Chondrocyte (in vitro differentiated cells): ENCODE results near the gene HDGF. TPM values are rescaled to one million over a fixed set of nuclear protein-coding genes. Genes with fewer than 3 reads are reported as not detected.

ENCODE experiments used
- DNase-seq: peaks from one replicate; pipeline ENCODE4 v3.0.0; 2021; ENCODE audit warnings: mixed read lengths, low spot score
- H3K27ac Mint-ChIP-seq: one replicate; pipeline ENCODE4 v1.8.0; 2021; ENCODE audit warnings: mild to moderate bottlenecking, moderate library complexity, mixed read lengths; ENCODE audit not compliant: unreplicated experiment
- H3K27me3 Mint-ChIP-seq: 2 replicates; pipeline ENCODE4 v1.8.0; 2021; ENCODE audit warnings: low read depth, mixed read lengths
- H3K36me3 Mint-ChIP-seq: 2 replicates; pipeline ENCODE4 v1.8.0; 2021; ENCODE audit warnings: low read depth, mixed read lengths
- H3K4me1 Mint-ChIP-seq: 2 replicates; pipeline ENCODE4 v1.8.0; 2021; ENCODE audit warnings: low read depth, mild to moderate bottlenecking, mixed read lengths
- H3K4me3 Mint-ChIP-seq: one replicate; pipeline ENCODE4 v1.8.0; 2021; ENCODE audit warnings: mild to moderate bottlenecking, moderate library complexity, mixed read lengths; ENCODE audit not compliant: unreplicated experiment
- H3K9me3 Mint-ChIP-seq: 2 replicates; pipeline ENCODE4 v1.8.0; 2021; ENCODE audit warnings: low read depth, mixed read lengths
- total RNA-seq: library from RNA; stranded (reverse); gene quantifications from 3 replicates; pipeline ENCODE4 v1.2.1, GENCODE V29; 2021
- TF ChIP-seq, protein P1 (sequence below): fragments of 200-600 bp; sonication (generic); IDR thresholded peaks from 2 replicates; pipeline ENCODE4 v1.5.0; 2021; ENCODE audit warnings: antibody characterized with exemption, mild to moderate bottlenecking, moderate library complexity

HDGF gene
- total RNA-seq, 1 donor from 2014 or later, result 136 TPM

DNA sequence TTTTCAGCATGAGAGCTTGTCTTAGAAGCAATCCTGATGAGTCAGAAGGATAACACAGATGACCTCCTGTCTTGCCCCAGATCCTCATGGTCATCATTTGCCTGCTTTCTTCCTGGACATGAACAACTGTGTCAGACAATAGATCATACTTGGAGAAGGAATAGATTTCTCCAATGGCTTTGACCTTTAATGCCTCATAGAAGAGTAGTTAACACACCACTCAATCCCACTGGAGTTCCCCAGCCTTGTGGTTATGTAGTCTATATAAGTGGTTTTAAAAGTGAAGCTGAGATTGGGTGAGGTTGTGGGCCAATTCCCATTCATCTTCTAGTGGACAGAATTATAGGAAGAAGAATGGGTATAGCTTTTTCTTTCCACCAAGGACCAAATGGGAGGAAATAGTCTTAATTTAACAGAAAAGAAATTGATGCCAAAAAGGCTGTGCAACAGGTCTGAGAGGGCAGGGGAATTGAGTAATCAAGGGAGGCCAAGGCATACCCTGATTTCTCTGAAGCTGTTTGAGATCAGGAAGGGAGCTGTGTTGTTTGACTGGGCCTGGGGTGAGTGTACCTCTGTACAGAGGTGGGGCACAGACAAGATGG is 30.2 kb upstream of the HDGF start:
- Mint-ChIP-seq H3K36me3 (peaks cover 15% of the 10 kb centered on the region), H3K4me3 (no peak overlapping the region), H3K27me3 (no peaks in the 10 kb centered on the region), H3K4me1 (peaks cover 20% of the 10 kb centered on the region), H3K27ac (peak overlapping the region; percentile 17), H3K9me3 (no peaks in the 10 kb centered on the region)
- TF ChIP-seq, protein P1, sequence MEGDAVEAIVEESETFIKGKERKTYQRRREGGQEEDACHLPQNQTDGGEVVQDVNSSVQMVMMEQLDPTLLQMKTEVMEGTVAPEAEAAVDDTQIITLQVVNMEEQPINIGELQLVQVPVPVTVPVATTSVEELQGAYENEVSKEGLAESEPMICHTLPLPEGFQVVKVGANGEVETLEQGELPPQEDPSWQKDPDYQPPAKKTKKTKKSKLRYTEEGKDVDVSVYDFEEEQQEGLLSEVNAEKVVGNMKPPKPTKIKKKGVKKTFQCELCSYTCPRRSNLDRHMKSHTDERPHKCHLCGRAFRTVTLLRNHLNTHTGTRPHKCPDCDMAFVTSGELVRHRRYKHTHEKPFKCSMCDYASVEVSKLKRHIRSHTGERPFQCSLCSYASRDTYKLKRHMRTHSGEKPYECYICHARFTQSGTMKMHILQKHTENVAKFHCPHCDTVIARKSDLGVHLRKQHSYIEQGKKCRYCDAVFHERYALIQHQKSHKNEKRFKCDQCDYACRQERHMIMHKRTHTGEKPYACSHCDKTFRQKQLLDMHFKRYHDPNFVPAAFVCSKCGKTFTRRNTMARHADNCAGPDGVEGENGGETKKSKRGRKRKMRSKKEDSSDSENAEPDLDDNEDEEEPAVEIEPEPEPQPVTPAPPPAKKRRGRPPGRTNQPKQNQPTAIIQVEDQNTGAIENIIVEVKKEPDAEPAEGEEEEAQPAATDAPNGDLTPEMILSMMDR, result no peak
- DNase-seq, result no peak

DNA sequence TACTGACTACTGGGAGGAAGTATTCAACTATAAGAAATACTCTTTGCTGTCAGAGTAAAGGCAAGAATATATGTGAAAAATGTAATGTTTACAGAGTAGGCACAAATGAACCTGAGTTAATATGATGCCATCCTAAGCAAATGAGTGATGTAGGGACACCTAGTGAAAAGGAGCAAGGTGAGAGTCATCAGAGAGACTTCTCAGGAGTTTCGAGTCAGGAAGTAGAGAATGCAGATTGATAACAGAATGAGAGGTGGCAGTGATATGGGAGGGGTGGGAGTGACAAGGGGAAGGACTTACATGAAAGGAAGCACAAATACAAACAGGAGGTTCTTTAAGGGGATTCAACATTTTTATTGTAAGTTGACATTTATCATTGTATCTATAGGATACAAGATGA is 26.1 kb upstream of the HDGF start:
- no peaks in the 10 kb centered on the region for H3K27me3 Mint-ChIP-seq
- H3K27ac Mint-ChIP-seq, result peak overlapping the region; percentile 13
- TF ChIP-seq, protein P1, result no peak
- H3K36me3 Mint-ChIP-seq, result peaks cover 11% of the 10 kb centered on the region
- no peak overlapping the region for H3K4me3 Mint-ChIP-seq
- no peak for DNase-seq
- H3K9me3 Mint-ChIP-seq, result no peaks in the 10 kb centered on the region
- H3K4me1 Mint-ChIP-seq, result peaks cover 44% of the 10 kb centered on the region

DNA sequence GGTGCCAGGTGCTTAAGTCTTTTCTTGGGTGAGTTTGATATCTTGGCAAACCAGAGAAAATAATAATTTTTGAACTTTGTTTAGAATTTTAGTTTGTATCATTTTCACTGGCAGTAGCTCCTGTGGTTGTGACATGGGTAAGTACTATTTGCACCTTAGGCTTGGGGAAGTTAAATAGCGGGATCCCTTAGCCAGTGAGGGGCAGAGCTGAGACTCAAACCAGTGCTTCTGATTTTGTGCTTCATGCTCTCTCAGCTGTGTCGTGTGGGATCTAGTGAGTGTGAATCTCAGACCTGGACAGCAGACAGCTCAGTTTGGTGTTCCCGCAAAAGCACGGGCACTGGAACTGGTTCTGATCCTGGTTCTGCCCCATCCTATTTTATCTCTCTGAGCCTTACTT is 25.5 kb upstream of the HDGF start:
- H3K36me3 Mint-ChIP-seq, result peaks cover 6% of the 10 kb centered on the region
- H3K27ac Mint-ChIP-seq, result peak overlapping the region; percentile 13
- no peak overlapping the region for H3K4me3 Mint-ChIP-seq
- no peaks in the 10 kb centered on the region for H3K27me3 Mint-ChIP-seq
- no peaks in the 10 kb centered on the region for H3K9me3 Mint-ChIP-seq
- DNase-seq, result no peak
- TF ChIP-seq, protein P1, result no peak
- peaks cover 50% of the 10 kb centered on the region for H3K4me1 Mint-ChIP-seq

DNA sequence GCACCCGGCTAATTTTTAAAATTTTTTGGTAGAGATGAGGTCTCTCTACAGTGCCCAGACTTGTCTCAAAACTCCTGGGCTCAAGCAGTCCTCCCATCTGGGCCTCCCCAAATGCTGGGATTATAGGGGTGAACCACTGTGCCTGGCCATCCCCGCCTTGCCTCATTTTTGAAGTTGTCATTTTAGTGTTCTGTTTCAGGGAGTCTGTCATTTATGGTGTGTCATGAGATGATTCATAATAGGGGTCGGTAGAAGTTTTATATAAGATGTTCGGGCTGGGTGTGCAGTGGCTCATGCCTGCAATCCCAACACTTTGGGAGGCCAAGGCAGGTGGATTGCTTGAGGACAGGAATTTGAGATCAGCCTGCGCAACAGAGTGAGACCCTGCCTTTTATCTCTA is 24.3 kb upstream of the HDGF start:
- Mint-ChIP-seq H3K36me3 (peaks cover 9% of the 10 kb centered on the region), H3K4me3 (no peak overlapping the region), H3K27ac (peak overlapping the region; percentile 25), H3K27me3 (no peaks in the 10 kb centered on the region), H3K4me1 (peaks cover 49% of the 10 kb centered on the region), H3K9me3 (no peaks in the 10 kb centered on the region)
- DNase-seq, result no peak
- TF ChIP-seq, protein P1, result no peak

DNA sequence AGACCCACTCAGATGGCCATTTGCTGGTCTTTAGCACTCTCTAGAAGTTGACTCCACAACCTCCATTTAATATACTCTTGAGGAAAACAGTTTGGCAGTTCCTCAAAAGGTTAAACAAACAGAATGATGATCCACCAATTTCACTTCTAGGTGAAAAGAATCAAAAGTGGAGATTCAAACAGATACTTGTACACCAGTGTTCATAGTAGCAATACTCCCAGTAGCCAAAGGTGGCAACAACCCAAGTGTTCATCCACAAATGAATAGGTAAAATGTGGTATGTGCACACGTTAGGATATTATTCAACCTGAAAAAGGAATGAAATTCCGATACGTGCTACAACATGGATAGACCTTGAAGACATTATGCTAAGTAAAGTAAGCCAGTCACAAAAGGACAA is 22.1 kb upstream of the HDGF start:
- Mint-ChIP-seq H3K4me3 (no peak overlapping the region), H3K27ac (peak overlapping the region; percentile 53), H3K4me1 (peaks cover 67% of the 10 kb centered on the region)

More for the DNA sequence above, 22.1 kb upstream of the HDGF start:
- no peak for DNase-seq
- Mint-ChIP-seq H3K36me3 (peaks cover 9% of the 10 kb centered on the region), H3K9me3 (no peaks in the 10 kb centered on the region), H3K27me3 (no peaks in the 10 kb centered on the region)
- TF ChIP-seq, protein P1, result peak; percentile 40
